Femur (tissue), 1 donor: ENCODE data around the gene TMEM130.

Experiments
- DNase-seq: peaks from one replicate; pipeline ENCODE4 v3.0.0-alpha.2; 2017

The TMEM130 gene

GRCh38 chr7:98869597-98870120 lies at the start of gene TMEM130:
TMEM130 (minus strand) TSS chr7:98870014; CDS start chr7:98869861, 153 bp downstream.
- no peak for DNase-seq

GRCh38 chr7:98917331-98917730 lies 47.5 kb upstream of the TMEM130 start:
- DNase-seq: no peak

GRCh38 chr7:98913612-98914011 lies 43.8 kb upstream of the TMEM130 start:
- no peak for DNase-seq

GRCh38 chr7:98913026-98913425 lies 43.2 kb upstream of the TMEM130 start:
- no peak for DNase-seq

- no peak for DNase-seq
Observed at GRCh38 chr7:98911916-98912315, 42.1 kb upstream of the TMEM130 start.

- no peak for DNase-seq
Observed at GRCh38 chr7:98910427-98910826, 40.6 kb upstream of the TMEM130 start.

GRCh38 chr7:98909487-98909886 lies 39.7 kb upstream of the TMEM130 start:
- DNase-seq: no peak

- no peak for DNase-seq
Observed at GRCh38 chr7:98908585-98908984, 38.8 kb upstream of the TMEM130 start.

- no peak for DNase-seq
Observed at GRCh38 chr7:98907570-98907969, 37.8 kb upstream of the TMEM130 start.

GRCh38 chr7:98903246-98903645 lies 33.4 kb upstream of the TMEM130 start:
- no peak for DNase-seq

GRCh38 chr7:98902523-98902922 lies 32.7 kb upstream of the TMEM130 start:
- DNase-seq: no peak

GRCh38 chr7:98900815-98901214 lies 31.0 kb upstream of the TMEM130 start:
- no peak for DNase-seq

- DNase-seq: no peak
Observed at GRCh38 chr7:98899816-98900215, 30.0 kb upstream of the TMEM130 start.

- no peak for DNase-seq
Observed at GRCh38 chr7:98892609-98893008, 22.8 kb upstream of the TMEM130 start.

GRCh38 chr7:98887038-98887437 lies 17.2 kb upstream of the TMEM130 start:
- no peak for DNase-seq

- no peak for DNase-seq
Observed at GRCh38 chr7:98884416-98884815, 14.6 kb upstream of the TMEM130 start.

GRCh38 chr7:98881561-98882315 lies 11.9 kb upstream of the TMEM130 start:
- DNase-seq: no peak

GRCh38 chr7:98880485-98880884 lies 10.7 kb upstream of the TMEM130 start:
- no peak for DNase-seq

GRCh38 chr7:98879979-98880315 lies 10.1 kb upstream of the TMEM130 start:
- DNase-seq: no peak

- DNase-seq: peak; percentile 33
Observed at GRCh38 chr7:98879198-98879978, 9.6 kb upstream of the TMEM130 start.

GRCh38 chr7:98878365-98879197 lies 8.8 kb upstream of the TMEM130 start, which contains the start of gene TRRAP:
TRRAP (plus strand) TSS chr7:98878532; CDS start chr7:98881151, 2,619 bp downstream.
- DNase-seq: peak; percentile 82

GRCh38 chr7:98877692-98878364 lies 8.0 kb upstream of the TMEM130 start:
- DNase-seq: no peak
